ENCODE measurements around the gene HEYL. TPM values are rescaled to one million over a fixed set of nuclear protein-coding genes. Genes with fewer than 3 reads are reported as not detected.

HEYL gene
- total and polyA plus RNA-seq, 2 of the 8 experiments (the other 6 are each of a cell fraction or from before 2014, with no cell fraction given): 1.8 to 3.1 TPM

GRCh38 chr1:39654291-39654690, 14.8 kb upstream of the HEYL start (continued):
- no peak for TF ChIP-seq CHD7 (IDR thresholded peaks at IDR 0.05; ENCODE audit: insufficient replicate concordance, low read length)
- TF ChIP-seq CEBPB (IDR thresholded peaks at IDR 0.05; ENCODE audit: low read depth, low read length): no peak
- TF ChIP-seq NRF1 (IDR thresholded peaks at IDR 0.05; ENCODE audit: low read depth, low read length): no peak
